HG03432 (cell line): ENCODE results near the gene PLXNA4.

Experiments used
- ATAC-seq: cut with Tn5 transposase; IDR thresholded peaks from one replicate; pipeline ENCODE4 v1.9.1; 2021; ENCODE audit warnings: mild to moderate bottlenecking, moderate library complexity; ENCODE audit not compliant: unreplicated experiment

Gene PLXNA4

GRCh38 chr7:132161533-132161915 is 414.7 kb downstream of the PLXNA4 start:
- no peak for ATAC-seq

GRCh38 chr7:132160611-132161532 is 415.4 kb downstream of the PLXNA4 start:
- ATAC-seq, result no peak

- ATAC-seq, result no peak
Measured at GRCh38 chr7:132158841-132159240, 417.4 kb downstream of the PLXNA4 start.

- no peak for ATAC-seq
Measured at GRCh38 chr7:132158166-132158565, 418.1 kb downstream of the PLXNA4 start.

GRCh38 chr7:132155715-132156114 is 420.6 kb downstream of the PLXNA4 start:
- ATAC-seq, result no peak

GRCh38 chr7:132154695-132155471 is 421.4 kb downstream of the PLXNA4 start:
- no peak for ATAC-seq

- no peak for ATAC-seq
Measured at GRCh38 chr7:132154248-132154647, 422.0 kb downstream of the PLXNA4 start.

GRCh38 chr7:132152131-132152889 is 424.0 kb downstream of the PLXNA4 start:
- ATAC-seq, result no peak

- ATAC-seq, result no peak
Measured at GRCh38 chr7:132150711-132151110, 425.6 kb downstream of the PLXNA4 start.

- no peak for ATAC-seq
Measured at GRCh38 chr7:132149436-132150304, 426.6 kb downstream of the PLXNA4 start.

- ATAC-seq, result no peak
Measured at GRCh38 chr7:132148876-132149275, 427.4 kb downstream of the PLXNA4 start.

GRCh38 chr7:132145466-132145865 is 430.8 kb downstream of the PLXNA4 start:
- no peak for ATAC-seq

- ATAC-seq, result no peak
Measured at GRCh38 chr7:132145063-132145462, 431.2 kb downstream of the PLXNA4 start.

- ATAC-seq, result no peak
Measured at GRCh38 chr7:132142006-132142405, 434.3 kb downstream of the PLXNA4 start.

- ATAC-seq, result no peak
Measured at GRCh38 chr7:132141109-132141508, 435.2 kb downstream of the PLXNA4 start.

- no peak for ATAC-seq
Measured at GRCh38 chr7:132140341-132140740, 435.9 kb downstream of the PLXNA4 start.

- no peak for ATAC-seq
Measured at GRCh38 chr7:132138817-132139216, 437.5 kb downstream of the PLXNA4 start.

GRCh38 chr7:132137681-132138080 is 438.6 kb downstream of the PLXNA4 start:
- no peak for ATAC-seq

GRCh38 chr7:132135746-132136385 is 440.4 kb downstream of the PLXNA4 start:
- ATAC-seq, result no peak
